GM12874 (cell line): ENCODE measurements around the gene KIAA0040.

Experiments used
- CTCF ChIP-seq: IDR thresholded peaks from 2 replicates; pipeline ENCODE4 v1.5.1; 2011; ENCODE audit warnings: low read depth, mild to moderate bottlenecking, control low read depth, low read length, moderate library complexity; ENCODE audit not compliant: insufficient read depth

KIAA0040 gene

GRCh38 chr1:175188936-175189335, 3.6 kb downstream of the KIAA0040 start:
- no peak for TF ChIP-seq CTCF

- no peak for TF ChIP-seq CTCF
Observed at GRCh38 chr1:175186433-175187160, 6.0 kb downstream of the KIAA0040 start.

- no peak for TF ChIP-seq CTCF
Observed at GRCh38 chr1:175185903-175186302, 6.7 kb downstream of the KIAA0040 start.

DNA sequence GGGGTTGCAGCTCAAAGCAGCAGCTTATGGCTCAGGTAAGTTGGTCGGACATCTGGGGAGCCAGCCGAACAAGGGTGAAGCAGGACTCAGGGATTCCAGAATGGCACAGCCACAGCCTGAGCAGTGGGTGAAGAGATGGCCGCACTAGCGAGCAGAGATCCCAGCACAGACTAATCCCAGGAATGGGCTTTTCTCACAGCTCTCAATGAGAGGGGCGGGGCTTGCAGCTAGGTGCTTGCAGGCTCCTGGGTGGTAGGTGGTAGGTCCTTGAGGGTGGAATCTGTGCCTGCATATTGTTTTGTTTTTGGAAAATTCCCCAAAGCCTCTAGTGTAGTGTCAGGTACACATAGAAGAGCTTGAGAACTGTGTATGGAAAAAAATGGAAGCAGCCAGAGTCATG, 9.0 kb downstream of the KIAA0040 start:
- TF ChIP-seq CTCF, result no peak

- TF ChIP-seq CTCF, result no peak
Observed at GRCh38 chr1:175182201-175182746, 10.3 kb downstream of the KIAA0040 start.

DNA sequence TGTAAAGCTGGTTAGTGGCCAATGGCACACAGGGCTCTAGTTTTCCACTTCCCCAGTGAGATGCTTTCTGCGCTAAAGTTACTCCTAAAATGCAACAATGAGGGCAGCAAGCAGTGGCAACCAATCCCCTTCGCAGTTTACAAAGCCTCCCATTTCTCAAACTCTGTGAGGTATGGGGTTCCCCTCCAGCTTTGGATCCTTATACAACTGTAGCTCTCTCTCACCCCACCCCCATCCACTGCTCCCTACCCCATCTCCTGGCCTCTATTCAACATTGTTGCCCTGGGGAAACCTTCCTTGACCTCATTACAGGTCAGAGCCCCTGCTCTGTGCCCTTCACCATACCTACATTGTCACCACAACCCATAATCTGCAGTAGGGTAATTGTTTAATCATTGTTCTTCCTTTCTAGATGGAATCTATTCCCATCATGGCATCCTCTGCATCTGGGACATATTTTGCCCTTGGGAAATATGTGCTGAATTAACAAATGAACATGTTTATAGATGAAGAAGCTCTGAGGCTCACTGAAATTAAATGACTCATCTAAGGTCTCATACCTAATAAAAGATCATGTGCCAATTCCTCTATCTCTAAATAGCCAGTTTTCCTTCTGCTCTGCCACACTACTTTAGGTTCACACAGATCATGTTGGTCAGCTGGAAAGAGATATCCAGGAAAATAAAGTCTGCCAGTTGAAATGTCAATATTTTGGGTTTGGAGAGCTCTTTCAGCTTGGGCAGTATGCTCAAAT, 12.6 kb downstream of the KIAA0040 start:
- no peak for TF ChIP-seq CTCF

- no peak for TF ChIP-seq CTCF
Observed at GRCh38 chr1:175178456-175178855, 14.1 kb downstream of the KIAA0040 start.
